ENCODE data around the gene NOP53. TPM values are rescaled to one million over a fixed set of nuclear protein-coding genes. Genes with fewer than 3 reads are reported as not detected.

Gene NOP53
- total RNA-seq, 5 donors from 2014 or later (not counting 1 experiment from before 2014, with no cell fraction given) = 832 to 1,046 (median 935) TPM

GRCh38 chr19:47755762-47756626, 10.6 kb downstream of the NOP53 start:
- POLR2A ChIA-PET = interaction anchor here in 1 of 2 donors (0.7 kb wide), 1 partner anchor 12 kb away, joined by 3 read pairs; no protein-coding TSS in a partner anchor
- H3K9me3 Mint-ChIP-seq = no peaks in the 10 kb centered on the region
- no peaks in the 10 kb centered on the region for H3K27me3 Mint-ChIP-seq
- WGBS (ENCODE audit: insufficient coverage) = 97% methylated on average over 26 of the region's 28 CpGs
- H3K9me3 ChIP-seq = no peaks in the 10 kb centered on the region
- H3K4me1 ChIP-seq (ENCODE audit: control insufficient read depth in 1 of 2, extremely low read depth in 1 of 2, insufficient read depth in 2 of 2, low read length in 2 of 2) = peaks cover 0 to 13% of the 10 kb centered on the region in 2 experiments
- peaks cover 0 to 10% (median 2%) of the 10 kb centered on the region in 3 donors for H3K4me1 Mint-ChIP-seq
- ATAC-seq (replicated peaks in 1 of 4) (peak in 1 of 4 experiments; percentile 2), DNase-seq (no peak)
- CTCF ChIA-PET = no interaction called here
- H3K27ac ChIP-seq (ENCODE audit: low read length) = no peak overlapping the region
- no peak overlapping the region for H3K27ac Mint-ChIP-seq
- peaks cover 22 to 75% of the 10 kb centered on the region in 2 donors for H3K36me3 ChIP-seq (ENCODE audit: control insufficient read depth in 2 of 2, extremely low read depth in 1 of 2, insufficient read depth in 1 of 2, low read length in 1 of 2)
- no peaks in the 10 kb centered on the region for H3K27me3 ChIP-seq (replicated peaks in 1 of 2; ENCODE audit: control insufficient read depth in 2 of 2, extremely low read depth in 1 of 2, insufficient read depth in 2 of 2, low read length in 1 of 2)
- H3K4me3 Mint-ChIP-seq = no peak overlapping the region
- no peak overlapping the region for H3K4me3 ChIP-seq (ENCODE audit: control insufficient read depth in 1 of 2, extremely low read depth in 1 of 2, low read length in 1 of 2)
- H3K36me3 Mint-ChIP-seq = peaks cover 43% of the 10 kb centered on the region

GRCh38 chr19:47756627-47756929, 11.2 kb downstream of the NOP53 start:
- CTCF ChIA-PET = no interaction called here
- Histone ChIP-seq H3K9me3 (no peaks in the 10 kb centered on the region), H3K4me1 (ENCODE audit: control insufficient read depth in 1 of 2, extremely low read depth in 1 of 2, insufficient read depth in 2 of 2, low read length in 2 of 2) (peaks cover 0 to 13% of the 10 kb centered on the region in 2 experiments), H3K36me3 (ENCODE audit: control insufficient read depth in 2 of 2, extremely low read depth in 1 of 2, insufficient read depth in 1 of 2, low read length in 1 of 2) (peaks cover 19 to 69% of the 10 kb centered on the region in 2 donors), H3K27ac (ENCODE audit: low read length) (no peak overlapping the region), H3K4me3 (ENCODE audit: control insufficient read depth in 1 of 2, extremely low read depth in 1 of 2, low read length in 1 of 2) (no peak overlapping the region), H3K27me3 (replicated peaks in 1 of 2; ENCODE audit: control insufficient read depth in 2 of 2, extremely low read depth in 1 of 2, insufficient read depth in 2 of 2, low read length in 1 of 2) (no peaks in the 10 kb centered on the region)
- H3K9me3 Mint-ChIP-seq = no peaks in the 10 kb centered on the region
- no peak overlapping the region for H3K4me3 Mint-ChIP-seq
- no peaks in the 10 kb centered on the region for H3K27me3 Mint-ChIP-seq
- DNase-seq (no peak), ATAC-seq (replicated peaks in 1 of 4) (no peak)
- POLR2A ChIA-PET = no interaction called here
- H3K4me1 Mint-ChIP-seq = peaks cover 0 to 10% (median 2%) of the 10 kb centered on the region in 3 donors
- WGBS (ENCODE audit: insufficient coverage) = 98% methylated on average over 8 of the region's 12 CpGs
- H3K36me3 Mint-ChIP-seq = peaks cover 43% of the 10 kb centered on the region
- no peak overlapping the region for H3K27ac Mint-ChIP-seq

- DNase-seq = no peak
Observed at GRCh38 chr19:47756953-47757608, 11.7 kb downstream of the NOP53 start.

GRCh38 chr19:47757617-47758442, 12.5 kb downstream of the NOP53 start:
- Histone ChIP-seq H3K27me3 (replicated peaks in 1 of 2; ENCODE audit: control insufficient read depth in 2 of 2, extremely low read depth in 1 of 2, insufficient read depth in 2 of 2, low read length in 1 of 2) (no peaks in the 10 kb centered on the region), H3K4me1 (ENCODE audit: control insufficient read depth in 1 of 2, extremely low read depth in 1 of 2, insufficient read depth in 2 of 2, low read length in 2 of 2) (peaks cover 0 to 5% of the 10 kb centered on the region in 2 experiments), H3K27ac (ENCODE audit: low read length) (no peak overlapping the region), H3K4me3 (ENCODE audit: control insufficient read depth in 1 of 2, extremely low read depth in 1 of 2, low read length in 1 of 2) (no peak overlapping the region), H3K9me3 (no peaks in the 10 kb centered on the region), H3K36me3 (ENCODE audit: control insufficient read depth in 2 of 2, extremely low read depth in 1 of 2, insufficient read depth in 1 of 2, low read length in 1 of 2) (peaks cover 19 to 58% of the 10 kb centered on the region in 2 donors)
- H3K27ac Mint-ChIP-seq = no peak overlapping the region
- ChIA-PET POLR2A (interaction anchor here in 1 of 2 donors (0.7 kb wide), 1 partner anchor 351 kb away, joined by 4 read pairs; no protein-coding TSS in a partner anchor), CTCF (interaction anchor here in 1 of 2 donors (0.7 kb wide), 1 partner anchor 25 kb away, joined by 3 read pairs; no protein-coding TSS in a partner anchor)
- H3K9me3 Mint-ChIP-seq = no peaks in the 10 kb centered on the region
- ATAC-seq (replicated peaks in 1 of 4) (no peak), DNase-seq (no peak)
- H3K36me3 Mint-ChIP-seq = peaks cover 42% of the 10 kb centered on the region
- no peaks in the 10 kb centered on the region for H3K27me3 Mint-ChIP-seq
- WGBS (ENCODE audit: insufficient coverage) = 100% methylated on average over 2 of the region's 14 CpGs
- peaks cover 0 to 3% (median 1%) of the 10 kb centered on the region in 3 donors for H3K4me1 Mint-ChIP-seq
- no peak overlapping the region for H3K4me3 Mint-ChIP-seq

More at GRCh38 chr19:47756953-47757608, 11.7 kb downstream of the NOP53 start:
- ChIA-PET CTCF (no interaction called here), POLR2A (no interaction called here)
- no peaks in the 10 kb centered on the region for H3K27me3 ChIP-seq (replicated peaks in 1 of 2; ENCODE audit: control insufficient read depth in 2 of 2, extremely low read depth in 1 of 2, insufficient read depth in 2 of 2, low read length in 1 of 2)
- H3K4me1 ChIP-seq (ENCODE audit: control insufficient read depth in 1 of 2, extremely low read depth in 1 of 2, insufficient read depth in 2 of 2, low read length in 2 of 2) = peaks cover 0 to 12% of the 10 kb centered on the region in 2 experiments
- H3K4me3 Mint-ChIP-seq = peak overlapping the region in 1 of 3 donors; percentile 37
- H3K36me3 Mint-ChIP-seq = peaks cover 43% of the 10 kb centered on the region
- 92% methylated on average over 18 of the region's 22 CpGs for WGBS (ENCODE audit: insufficient coverage)
- no peaks in the 10 kb centered on the region for H3K9me3 Mint-ChIP-seq
- no peak overlapping the region for H3K27ac ChIP-seq (ENCODE audit: low read length)
- no peak overlapping the region for H3K4me3 ChIP-seq (ENCODE audit: control insufficient read depth in 1 of 2, extremely low read depth in 1 of 2, low read length in 1 of 2)
- H3K9me3 ChIP-seq = no peaks in the 10 kb centered on the region
- H3K27me3 Mint-ChIP-seq = no peaks in the 10 kb centered on the region
- H3K36me3 ChIP-seq (ENCODE audit: control insufficient read depth in 2 of 2, extremely low read depth in 1 of 2, insufficient read depth in 1 of 2, low read length in 1 of 2) = peaks cover 19 to 66% of the 10 kb centered on the region in 2 donors
- H3K27ac Mint-ChIP-seq = no peak overlapping the region
- peaks cover 0 to 9% (median 2%) of the 10 kb centered on the region in 3 donors for H3K4me1 Mint-ChIP-seq
- ATAC-seq (replicated peaks in 1 of 4) = no peak

- Histone ChIP-seq H3K9me3 (no peaks in the 10 kb centered on the region), H3K27ac (ENCODE audit: low read length) (no peak overlapping the region)
- H3K27me3 Mint-ChIP-seq = no peaks in the 10 kb centered on the region
Observed at GRCh38 chr19:47758443-47758804, 13.1 kb downstream of the NOP53 start.

GRCh38 chr19:47760632-47760999, 15.3 kb downstream of the NOP53 start:
- no peaks in the 10 kb centered on the region for H3K4me1 ChIP-seq (ENCODE audit: control insufficient read depth in 1 of 2, extremely low read depth in 1 of 2, insufficient read depth in 2 of 2, low read length in 2 of 2)
- 100% methylated on average over 3 of the region's 5 CpGs for WGBS (ENCODE audit: insufficient coverage)
- POLR2A ChIA-PET = no interaction called here
- DNase-seq = no peak
- Mint-ChIP-seq H3K27me3 (no peaks in the 10 kb centered on the region), H3K36me3 (peaks cover 27% of the 10 kb centered on the region), H3K4me1 (no peaks in the 10 kb centered on the region), H3K27ac (no peak overlapping the region), H3K4me3 (no peak overlapping the region), H3K9me3 (no peaks in the 10 kb centered on the region)
- peaks cover 19 to 36% of the 10 kb centered on the region in 2 donors for H3K36me3 ChIP-seq (ENCODE audit: control insufficient read depth in 2 of 2, extremely low read depth in 1 of 2, insufficient read depth in 1 of 2, low read length in 1 of 2)
- no peak overlapping the region for H3K4me3 ChIP-seq (ENCODE audit: control insufficient read depth in 1 of 2, extremely low read depth in 1 of 2, low read length in 1 of 2)
- H3K9me3 ChIP-seq = no peaks in the 10 kb centered on the region
- CTCF ChIA-PET = no interaction called here
- H3K27ac ChIP-seq (ENCODE audit: low read length) = no peak overlapping the region
- ATAC-seq (replicated peaks in 1 of 4) = no peak
- H3K27me3 ChIP-seq (replicated peaks in 1 of 2; ENCODE audit: control insufficient read depth in 2 of 2, extremely low read depth in 1 of 2, insufficient read depth in 2 of 2, low read length in 1 of 2) = peaks cover 0 to 3% of the 10 kb centered on the region in 2 experiments

More at GRCh38 chr19:47758443-47758804, 13.1 kb downstream of the NOP53 start:
- Mint-ChIP-seq H3K36me3 (peaks cover 36% of the 10 kb centered on the region), H3K4me3 (no peak overlapping the region), H3K4me1 (no peaks in the 10 kb centered on the region), H3K27ac (no peak overlapping the region), H3K9me3 (no peaks in the 10 kb centered on the region)
- H3K4me1 ChIP-seq (ENCODE audit: control insufficient read depth in 1 of 2, extremely low read depth in 1 of 2, insufficient read depth in 2 of 2, low read length in 2 of 2) = no peaks in the 10 kb centered on the region
- ATAC-seq (replicated peaks in 1 of 4) (no peak), DNase-seq (no peak)
- WGBS (ENCODE audit: insufficient coverage) = 92% methylated on average over 4 of the region's 5 CpGs
- no peaks in the 10 kb centered on the region for H3K27me3 ChIP-seq (replicated peaks in 1 of 2; ENCODE audit: control insufficient read depth in 2 of 2, extremely low read depth in 1 of 2, insufficient read depth in 2 of 2, low read length in 1 of 2)
- ChIA-PET POLR2A (interaction anchor here in 1 of 2 donors (0.7 to 0.8 kb wide), 2 partner anchors 9 to 350 kb away, joined by 4 read pairs; no protein-coding TSS in a partner anchor), CTCF (interaction anchor here in 1 of 2 donors (0.7 kb wide), 2 partner anchors 24 to 136 kb away, joined by 3 read pairs; no protein-coding TSS in a partner anchor)
- H3K4me3 ChIP-seq (ENCODE audit: control insufficient read depth in 1 of 2, extremely low read depth in 1 of 2, low read length in 1 of 2) = no peak overlapping the region
- H3K36me3 ChIP-seq (ENCODE audit: control insufficient read depth in 2 of 2, extremely low read depth in 1 of 2, insufficient read depth in 1 of 2, low read length in 1 of 2) = peaks cover 19 to 53% of the 10 kb centered on the region in 2 donors

All from T-cell (primary cell).